D721Med (cell line): ENCODE measurements around the gene DNAJC19.

ENCODE experiments used
- DNase-seq: peaks from one replicate; pipeline ENCODE4 v3.0.0; 2011; ENCODE audit warnings: low spot score; ENCODE audit not compliant: insufficient read length
- FAIRE-seq: peaks from 2 replicates; lab custom pipeline; 2011; peaks lifted over from hg19 to GRCh38; lab: Jason Lieb, UNC
- TF ChIP-seq, protein P1 (sequence below): IDR thresholded peaks from 2 replicates; pipeline ENCODE4 v1.5.1; 2012; ENCODE audit warnings: mild to moderate bottlenecking, control low read depth; ENCODE audit not compliant: insufficient read depth; ENCODE audit errors: missing control alignments

The DNAJC19 gene

DNA sequence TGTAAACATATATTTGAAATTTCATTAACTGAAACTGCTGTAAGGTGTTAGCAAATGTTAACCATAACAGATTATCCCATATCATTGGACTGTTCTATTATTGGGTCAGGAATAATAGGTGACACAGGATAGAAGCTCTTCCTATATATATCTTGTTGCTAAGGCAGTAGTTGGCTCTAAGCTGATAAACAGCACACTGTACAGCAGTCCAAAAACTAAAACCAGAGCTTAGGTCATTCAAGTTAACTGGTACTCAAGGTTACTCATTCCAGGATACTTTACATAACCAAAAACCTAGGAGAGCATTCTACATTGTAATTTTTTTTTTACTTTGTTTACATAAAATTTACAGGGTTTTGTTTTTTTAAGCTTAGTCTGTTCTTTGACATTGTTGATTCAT lies 8.9 kb downstream of the DNAJC19 start:
- FAIRE-seq (no peak), DNase-seq (no peak)
- TF ChIP-seq, protein P1, sequence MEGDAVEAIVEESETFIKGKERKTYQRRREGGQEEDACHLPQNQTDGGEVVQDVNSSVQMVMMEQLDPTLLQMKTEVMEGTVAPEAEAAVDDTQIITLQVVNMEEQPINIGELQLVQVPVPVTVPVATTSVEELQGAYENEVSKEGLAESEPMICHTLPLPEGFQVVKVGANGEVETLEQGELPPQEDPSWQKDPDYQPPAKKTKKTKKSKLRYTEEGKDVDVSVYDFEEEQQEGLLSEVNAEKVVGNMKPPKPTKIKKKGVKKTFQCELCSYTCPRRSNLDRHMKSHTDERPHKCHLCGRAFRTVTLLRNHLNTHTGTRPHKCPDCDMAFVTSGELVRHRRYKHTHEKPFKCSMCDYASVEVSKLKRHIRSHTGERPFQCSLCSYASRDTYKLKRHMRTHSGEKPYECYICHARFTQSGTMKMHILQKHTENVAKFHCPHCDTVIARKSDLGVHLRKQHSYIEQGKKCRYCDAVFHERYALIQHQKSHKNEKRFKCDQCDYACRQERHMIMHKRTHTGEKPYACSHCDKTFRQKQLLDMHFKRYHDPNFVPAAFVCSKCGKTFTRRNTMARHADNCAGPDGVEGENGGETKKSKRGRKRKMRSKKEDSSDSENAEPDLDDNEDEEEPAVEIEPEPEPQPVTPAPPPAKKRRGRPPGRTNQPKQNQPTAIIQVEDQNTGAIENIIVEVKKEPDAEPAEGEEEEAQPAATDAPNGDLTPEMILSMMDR = no peak

DNA sequence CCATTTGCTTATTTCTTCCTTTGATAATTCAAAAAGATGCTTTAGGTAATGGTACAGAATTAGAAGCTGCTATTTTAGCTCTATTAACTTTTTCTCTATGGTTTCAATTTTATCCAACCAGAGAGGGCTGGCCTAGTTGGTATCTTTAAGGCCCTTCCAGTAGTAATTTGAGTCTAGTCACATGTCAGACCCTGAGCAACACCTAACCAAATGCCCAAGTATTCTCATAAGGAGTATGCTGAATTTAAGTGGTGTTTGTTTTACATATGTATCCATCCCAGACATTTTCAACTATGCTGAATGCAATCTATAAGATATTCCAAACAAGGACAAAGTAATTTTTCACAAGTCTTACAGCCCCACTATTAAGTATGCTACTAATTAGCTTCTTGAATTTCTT lies 9.6 kb downstream of the DNAJC19 start:
- TF ChIP-seq, protein P1 = no peak
- DNase-seq = no peak
- no peak for FAIRE-seq

DNA sequence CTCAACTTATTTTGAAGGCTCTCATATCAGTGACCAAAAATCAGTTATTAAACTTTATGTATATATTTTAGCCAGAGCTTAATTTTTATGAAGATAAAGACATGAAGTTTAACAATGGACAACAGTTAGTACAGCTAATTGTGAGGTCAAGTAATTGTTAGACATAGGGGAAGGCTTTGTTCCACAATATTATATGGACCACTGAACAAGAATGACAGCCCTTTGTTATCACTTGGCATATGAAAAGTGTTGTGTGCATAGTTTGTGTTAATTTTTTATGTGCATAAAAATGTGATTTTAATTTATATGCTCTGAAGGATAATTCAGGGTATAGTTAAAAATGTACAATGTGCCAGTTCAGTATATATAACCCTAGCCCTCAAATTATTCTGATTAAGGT lies 12.0 kb downstream of the DNAJC19 start:
- TF ChIP-seq, protein P1 = no peak
- no peak for FAIRE-seq
- no peak for DNase-seq

DNA sequence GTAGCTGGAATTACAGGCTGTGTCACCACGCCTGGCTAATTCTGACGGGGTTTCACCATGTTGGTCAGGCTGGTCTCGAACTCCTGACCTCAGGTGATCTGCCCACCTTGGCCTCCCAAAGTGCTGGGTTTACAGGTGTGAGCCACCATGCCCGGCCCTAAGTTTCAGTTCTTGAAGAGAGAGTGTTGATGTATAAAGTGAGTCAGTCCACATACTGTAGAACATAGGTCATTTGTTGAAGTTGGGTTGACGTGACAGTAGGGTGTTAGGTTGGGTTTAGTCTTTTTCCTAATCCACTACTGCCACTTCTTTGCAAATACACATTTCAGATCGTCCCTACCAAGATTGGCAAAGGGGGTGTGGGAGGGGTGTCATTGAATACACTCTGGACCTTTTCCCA lies 15.2 kb downstream of the DNAJC19 start:
- no peak for FAIRE-seq
- TF ChIP-seq, protein P1 = no peak
- DNase-seq = no peak

DNA sequence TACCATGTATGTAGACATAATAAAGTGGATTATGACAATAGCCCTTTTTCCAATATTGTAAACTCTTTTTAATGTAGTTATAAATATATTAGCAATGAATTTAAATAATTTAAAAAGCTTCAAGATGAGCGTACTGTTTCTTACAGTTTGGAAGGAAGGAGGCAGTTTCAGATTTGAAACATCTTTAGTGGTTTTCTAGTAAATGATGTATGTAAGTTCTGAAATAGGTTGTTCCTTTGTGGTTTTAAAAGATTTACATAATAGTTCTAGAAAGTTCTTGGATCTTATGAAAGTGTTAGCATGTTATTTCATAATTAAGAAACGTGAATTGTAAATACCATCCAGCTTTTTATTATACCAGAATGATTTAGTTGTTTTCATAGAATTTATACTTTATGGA lies 16.0 kb downstream of the DNAJC19 start:
- FAIRE-seq (no peak), DNase-seq (no peak)
- TF ChIP-seq, protein P1 = no peak

DNA sequence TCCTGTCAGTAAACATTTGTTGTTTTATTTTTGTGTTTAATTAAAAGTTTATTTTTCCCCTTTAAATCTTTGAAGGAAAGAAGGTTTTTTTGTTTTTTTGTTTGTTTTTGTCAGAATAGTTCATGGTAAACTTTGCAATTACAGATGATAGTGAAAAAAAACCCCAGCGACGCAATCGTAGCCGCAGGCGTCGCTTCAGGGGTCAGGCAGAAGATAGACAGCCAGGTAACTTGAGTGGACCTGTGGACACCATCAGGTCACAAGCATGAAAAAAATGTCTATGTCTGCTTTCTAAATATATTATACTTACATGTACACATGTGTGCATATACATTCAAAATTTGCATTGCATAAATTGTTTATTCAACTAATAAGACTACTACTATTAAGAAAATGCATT lies 18.6 kb downstream of the DNAJC19 start:
- FAIRE-seq (no peak), DNase-seq (no peak)
- TF ChIP-seq, protein P1 = no peak

DNA sequence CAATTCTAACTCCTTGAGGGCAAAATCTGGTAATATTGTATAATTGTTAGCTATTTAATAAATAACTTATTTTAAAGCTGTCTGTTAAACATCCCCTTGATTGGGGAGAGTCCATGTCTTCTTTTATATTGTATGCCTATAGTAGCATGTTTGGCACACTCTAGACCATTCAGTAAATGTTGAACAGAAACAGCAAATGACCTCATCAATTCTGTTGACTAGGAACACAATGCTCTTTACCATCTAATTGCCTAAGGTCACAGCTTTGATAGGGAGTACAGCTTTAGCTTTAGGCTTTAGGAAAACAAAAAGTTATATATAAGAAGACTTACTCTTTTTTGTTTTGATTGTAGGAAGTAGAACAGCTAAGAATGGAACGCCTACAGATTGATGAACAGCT lies 27.0 kb downstream of the DNAJC19 start:
- no peak for DNase-seq
- FAIRE-seq = no peak
- TF ChIP-seq, protein P1 = no peak
